Progenitor cell of endocrine pancreas (in vitro differentiated cells): ENCODE measurements around the gene TMEM139. TPM values are rescaled to one million over a fixed set of nuclear protein-coding genes. Genes with fewer than 3 reads are reported as not detected.
"Not testable (repeated sequence)": the region's sequence is repeated elsewhere in the genome, so short reads cannot be mapped to it uniquely, and the experiment has no call there.

Experiments
- DNase-seq: peaks from one replicate; pipeline ENCODE4 v3.0.0; 2021; ENCODE audit warnings: low spot score; ENCODE audit not compliant: unreplicated experiment
- H3K27ac Mint-ChIP-seq: 2 replicates; pipeline ENCODE4 v1.8.0; 2021; ENCODE audit warnings: mild to moderate bottlenecking, moderate library complexity, mixed read lengths
- H3K27me3 Mint-ChIP-seq: 2 replicates; pipeline ENCODE4 v1.8.0; 2021; ENCODE audit warnings: mixed read lengths
- H3K36me3 Mint-ChIP-seq: 2 replicates; pipeline ENCODE4 v1.8.0; 2022; ENCODE audit warnings: mixed read lengths; ENCODE audit not compliant: insufficient read depth
- H3K4me1 Mint-ChIP-seq: 2 replicates; pipeline ENCODE4 v1.8.0; 2021; ENCODE audit warnings: low read depth, mixed read lengths
- H3K4me3 Mint-ChIP-seq: 2 replicates; pipeline ENCODE4 v1.8.0; 2021; ENCODE audit warnings: low read depth, mild to moderate bottlenecking, moderate library complexity, mixed read lengths
- H3K9me3 Mint-ChIP-seq: 2 replicates; pipeline ENCODE4 v1.8.0; 2021; ENCODE audit warnings: low read depth, mixed read lengths
- CTCF ChIP-seq: fragments of 200-600 bp; sonication (generic); IDR thresholded peaks from one replicate; pipeline ENCODE4 v1.5.0; 2021; ENCODE audit warnings: antibody characterized with exemption, mild to moderate bottlenecking; ENCODE audit not compliant: unreplicated experiment
- total RNA-seq: library from RNA; stranded (reverse); gene quantifications from 2 replicates; pipeline ENCODE4 v1.2.1, GENCODE V29; 2021

TMEM139 gene
- total RNA-seq, 1 donor from 2014 or later, result 4.7 TPM

- Mint-ChIP-seq H3K4me3 (peak overlapping the region; percentile 94), H3K4me1 (peaks cover 30% of the 10 kb centered on the region), H3K27me3 (no peaks in the 10 kb centered on the region), H3K27ac (peak overlapping the region; percentile 96), H3K36me3 (peaks cover 19% of the 10 kb centered on the region), H3K9me3 (peaks cover 8% of the 10 kb centered on the region)
- no peak for DNase-seq
- no peak for TF ChIP-seq CTCF
These were observed 4.1 kb downstream of the TMEM139 start for GRCh38 chr7:143288836-143289235.

- H3K4me3 Mint-ChIP-seq, result peak overlapping the region; percentile 94
- no peak for TF ChIP-seq CTCF
- H3K9me3 Mint-ChIP-seq, result peaks cover 8% of the 10 kb centered on the region
- no peak for DNase-seq
- H3K4me1 Mint-ChIP-seq, result peaks cover 27% of the 10 kb centered on the region
- no peaks in the 10 kb centered on the region for H3K27me3 Mint-ChIP-seq
- peaks cover 25% of the 10 kb centered on the region for H3K36me3 Mint-ChIP-seq
- H3K27ac Mint-ChIP-seq, result peak overlapping the region; percentile 96
These were observed 4.7 kb downstream of the TMEM139 start for GRCh38 chr7:143289421-143289820.

DNA sequence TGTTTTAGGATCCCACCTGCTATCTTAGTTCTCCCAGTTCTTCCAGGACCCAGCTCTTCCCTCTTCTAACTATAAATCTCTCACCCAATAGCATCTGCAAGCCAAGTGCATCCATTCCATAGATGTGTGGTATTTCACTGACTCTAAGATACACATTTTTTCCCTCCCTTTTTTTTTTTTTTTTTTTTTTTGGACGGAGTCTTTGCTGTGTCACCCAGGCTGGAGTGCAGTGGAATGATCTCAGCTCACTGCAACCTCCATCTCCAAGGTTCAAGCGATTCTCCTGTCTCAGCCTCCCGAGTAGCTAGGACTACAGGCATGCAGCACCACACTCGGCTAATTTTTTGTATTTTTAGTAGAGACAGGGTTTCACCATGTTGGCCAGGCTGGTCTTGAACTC lies 5.1 kb downstream of the TMEM139 start:
- peak overlapping the region; percentile 84 for H3K27ac Mint-ChIP-seq
- H3K27me3 Mint-ChIP-seq, H3K9me3 Mint-ChIP-seq, DNase-seq: not testable (repeated sequence)
- peaks cover 28% of the 10 kb centered on the region for H3K36me3 Mint-ChIP-seq
- H3K4me1 Mint-ChIP-seq, result peaks cover 22% of the 10 kb centered on the region
- H3K4me3 Mint-ChIP-seq, result peak overlapping the region; percentile 94

DNA sequence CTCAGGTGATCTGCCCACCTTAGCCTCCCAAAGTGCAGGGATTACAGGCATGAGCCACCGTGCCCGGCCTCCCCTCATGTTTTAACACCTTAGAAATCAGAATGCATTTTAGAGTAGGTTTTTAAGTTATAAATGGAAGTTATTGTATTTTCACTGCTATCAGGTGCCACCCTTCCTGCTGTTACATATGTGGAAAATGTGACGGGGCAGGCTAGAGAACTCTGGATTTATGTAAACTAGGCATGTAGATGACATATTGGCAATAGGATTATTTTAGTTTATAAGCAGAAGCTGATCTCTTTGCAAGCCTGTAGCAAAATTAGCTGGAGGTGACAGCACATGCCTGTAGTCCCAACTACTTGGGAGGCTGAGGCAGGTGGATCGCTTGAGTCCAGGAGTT lies 5.5 kb downstream of the TMEM139 start:
- DNase-seq, result no peak
- no peaks in the 10 kb centered on the region for H3K27me3 Mint-ChIP-seq
- H3K27ac Mint-ChIP-seq, result no peak overlapping the region
- peak overlapping the region; percentile 94 for H3K4me3 Mint-ChIP-seq
- H3K4me1 Mint-ChIP-seq, result peaks cover 21% of the 10 kb centered on the region
- no peak for TF ChIP-seq CTCF
- H3K36me3 Mint-ChIP-seq, result peaks cover 31% of the 10 kb centered on the region
- peaks cover 8% of the 10 kb centered on the region for H3K9me3 Mint-ChIP-seq

DNA sequence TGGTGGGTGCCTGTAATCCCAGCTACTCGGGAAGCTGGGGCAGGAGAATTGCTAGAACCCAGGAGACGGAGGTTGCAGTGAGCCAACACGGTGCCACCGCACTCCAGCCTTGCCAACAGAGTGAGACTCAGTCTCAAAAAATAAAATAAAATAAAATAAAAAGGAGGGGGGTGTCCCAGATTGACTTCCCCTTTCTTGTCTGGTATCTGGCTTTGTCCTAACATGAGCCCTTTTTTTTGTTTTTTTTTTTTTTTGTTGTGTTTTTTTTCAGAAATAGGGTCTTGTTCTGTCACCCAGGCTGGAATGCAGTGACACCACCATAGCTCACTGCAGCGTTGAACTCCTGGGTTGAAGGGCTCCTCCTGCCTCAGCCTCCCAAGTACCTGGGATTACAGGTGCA lies 8.1 kb downstream of the TMEM139 start:
- no peak for DNase-seq
- peaks cover 18% of the 10 kb centered on the region for H3K4me1 Mint-ChIP-seq
- H3K9me3 Mint-ChIP-seq, result peaks cover 1% of the 10 kb centered on the region
- no peak overlapping the region for H3K27ac Mint-ChIP-seq
- no peak for TF ChIP-seq CTCF
- no peak overlapping the region for H3K4me3 Mint-ChIP-seq
- H3K27me3 Mint-ChIP-seq, result no peaks in the 10 kb centered on the region
- peaks cover 36% of the 10 kb centered on the region for H3K36me3 Mint-ChIP-seq

DNA sequence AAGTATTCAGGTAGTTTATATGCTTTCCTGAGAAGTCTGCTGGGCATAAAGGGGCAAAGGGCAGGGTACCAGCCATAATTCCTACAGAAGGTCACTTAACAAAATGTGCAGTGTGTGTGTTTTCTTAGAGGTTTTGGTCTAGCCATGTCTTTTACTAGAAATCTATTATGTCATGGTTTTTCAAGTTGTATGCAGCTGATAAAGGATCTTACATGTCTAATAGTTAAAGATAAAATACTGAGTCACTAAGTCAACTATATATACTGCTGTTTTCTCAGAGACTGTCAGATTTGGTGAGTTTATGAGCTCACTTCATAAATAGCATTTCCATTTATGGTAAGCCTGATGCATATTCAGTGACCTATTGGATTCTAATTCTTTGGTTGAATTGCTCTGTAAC lies 11.1 kb downstream of the TMEM139 start:
- H3K4me1 Mint-ChIP-seq, result peaks cover 6% of the 10 kb centered on the region
- DNase-seq, result no peak
- peaks cover 49% of the 10 kb centered on the region for H3K36me3 Mint-ChIP-seq
- H3K4me3 Mint-ChIP-seq, result no peak overlapping the region
- no peaks in the 10 kb centered on the region for H3K9me3 Mint-ChIP-seq
- H3K27ac Mint-ChIP-seq, result no peak overlapping the region
- no peak for TF ChIP-seq CTCF
- H3K27me3 Mint-ChIP-seq, result no peaks in the 10 kb centered on the region
